Thyroid gland (tissue), 4 donors: Measurements from ENCODE around the gene ASPHD1.

Experiments
- CTCF ChIP-seq, 6 experiments: fragments of 200-600 bp in 3 of 6; fragments of 450-650 bp in 3 of 6; sonication (generic) in 3 of 6; IDR thresholded peaks; one replicate each; pipeline ENCODE4 v1.5.1; 2016 to 2019; ENCODE audit warnings: antibody characterized with exemption in 6 of 6, mild to moderate bottlenecking in 2 of 6, inconsistent platforms in 1 of 6, moderate library complexity in 1 of 6
- POLR2A ChIP-seq, 2 donors: fragments of 450-650 bp; IDR thresholded peaks; one replicate each; pipeline ENCODE4 v1.6.1; 2017; ENCODE audit warnings: antibody characterized with exemption in 2 of 2, mild to moderate bottlenecking in 2 of 2, moderate library complexity in 1 of 2

DNA sequence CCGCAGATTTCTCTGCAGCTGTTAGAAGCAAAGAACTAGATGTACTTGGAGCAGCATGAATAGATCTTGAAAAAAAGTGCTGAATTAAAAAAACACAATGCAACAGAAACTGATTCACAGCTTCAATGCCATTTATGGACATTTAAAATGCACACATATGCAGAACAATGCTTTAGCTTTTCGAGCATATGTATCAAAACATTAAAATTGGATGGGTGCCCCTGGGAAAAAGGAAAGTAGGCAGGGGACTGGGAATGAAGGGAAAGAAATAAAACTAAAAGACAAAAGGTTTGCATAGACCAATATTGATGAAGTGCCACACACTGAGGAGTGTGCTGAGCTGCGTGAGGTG lies 20.7 kb downstream of the ASPHD1 start:
- TF ChIP-seq CTCF (IDR thresholded peaks at IDR 0.05) (no peak), POLR2A (IDR thresholded peaks at IDR 0.05) (no peak)
